Measurements from ENCODE around the gene ONECUT2. TPM values are rescaled to one million over a fixed set of nuclear protein-coding genes. Genes with fewer than 3 reads are reported as not detected.

ONECUT2 gene
- total and polyA plus RNA-seq, 2 donors from 2014 or later: 0.02 to 0.22 TPM

DNA sequence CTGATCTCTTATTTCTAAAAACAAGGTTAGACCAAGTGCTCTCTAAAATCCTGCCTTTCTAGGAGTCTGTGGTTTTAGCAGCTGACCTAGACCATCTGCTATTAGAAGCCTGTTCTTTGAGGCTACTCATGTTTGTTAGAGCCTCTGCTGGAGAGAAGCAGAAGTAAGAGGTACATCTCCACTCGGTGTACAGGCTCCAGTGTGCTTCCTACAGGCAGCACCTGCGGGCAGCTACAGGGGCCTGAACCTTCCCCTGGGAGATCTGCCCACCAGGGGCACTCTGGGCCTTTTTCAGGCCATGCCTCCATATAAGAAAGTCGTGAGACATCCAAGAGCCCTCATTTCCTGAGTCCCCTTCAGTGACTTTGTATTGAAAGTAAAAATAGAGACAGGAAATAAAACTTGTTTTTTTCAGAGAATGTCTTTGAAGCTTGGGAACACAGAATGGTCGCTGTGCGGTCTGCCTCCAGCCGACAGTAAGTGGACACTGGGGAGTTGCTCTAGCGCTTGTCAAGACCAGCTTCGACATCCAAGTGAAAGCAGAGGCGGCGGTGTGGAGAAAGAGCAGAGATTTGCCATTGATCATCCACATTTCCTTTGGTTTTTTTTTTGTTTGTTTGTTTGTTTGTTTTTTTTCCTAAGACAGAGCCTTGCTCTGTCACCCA, 31.7 kb downstream of the ONECUT2 start:
- Histone ChIP-seq H3K4me3 (ENCODE audit: low read length in 3 of 3) (no peak overlapping the region), H3K27me3 (ENCODE audit: control insufficient read depth, insufficient read depth, low read length) (no peaks in the 10 kb centered on the region), H3K36me3 (ENCODE audit: control insufficient read depth in 2 of 3, insufficient read depth in 3 of 3, low read length in 3 of 3) (no peaks in the 10 kb centered on the region), H3K4me1 (ENCODE audit: control insufficient read depth in 2 of 3, insufficient read depth in 2 of 3, low read depth in 1 of 3, low read length in 3 of 3) (no peaks in the 10 kb centered on the region), H3K27ac (ENCODE audit: low read depth in 2 of 2, low read length in 2 of 2) (no peak overlapping the region), H3K9ac (ENCODE audit: low read length in 3 of 3) (no peak overlapping the region), H3K9me3 (ENCODE audit: control insufficient read depth in 2 of 3, insufficient read depth in 1 of 3, low read length in 3 of 3) (no peaks in the 10 kb centered on the region)
- no peak for FAIRE-seq
- TF ChIP-seq, protein P1, sequence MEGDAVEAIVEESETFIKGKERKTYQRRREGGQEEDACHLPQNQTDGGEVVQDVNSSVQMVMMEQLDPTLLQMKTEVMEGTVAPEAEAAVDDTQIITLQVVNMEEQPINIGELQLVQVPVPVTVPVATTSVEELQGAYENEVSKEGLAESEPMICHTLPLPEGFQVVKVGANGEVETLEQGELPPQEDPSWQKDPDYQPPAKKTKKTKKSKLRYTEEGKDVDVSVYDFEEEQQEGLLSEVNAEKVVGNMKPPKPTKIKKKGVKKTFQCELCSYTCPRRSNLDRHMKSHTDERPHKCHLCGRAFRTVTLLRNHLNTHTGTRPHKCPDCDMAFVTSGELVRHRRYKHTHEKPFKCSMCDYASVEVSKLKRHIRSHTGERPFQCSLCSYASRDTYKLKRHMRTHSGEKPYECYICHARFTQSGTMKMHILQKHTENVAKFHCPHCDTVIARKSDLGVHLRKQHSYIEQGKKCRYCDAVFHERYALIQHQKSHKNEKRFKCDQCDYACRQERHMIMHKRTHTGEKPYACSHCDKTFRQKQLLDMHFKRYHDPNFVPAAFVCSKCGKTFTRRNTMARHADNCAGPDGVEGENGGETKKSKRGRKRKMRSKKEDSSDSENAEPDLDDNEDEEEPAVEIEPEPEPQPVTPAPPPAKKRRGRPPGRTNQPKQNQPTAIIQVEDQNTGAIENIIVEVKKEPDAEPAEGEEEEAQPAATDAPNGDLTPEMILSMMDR (IDR thresholded peaks at IDR 0.05; ENCODE audit: borderline replicate concordance, extremely low read depth, insufficient read depth): no peak
- intact Hi-C loops (cut with DNase I): no loop called here
- DNase-seq: peak in 1 of 5 donors; percentile 43

DNA sequence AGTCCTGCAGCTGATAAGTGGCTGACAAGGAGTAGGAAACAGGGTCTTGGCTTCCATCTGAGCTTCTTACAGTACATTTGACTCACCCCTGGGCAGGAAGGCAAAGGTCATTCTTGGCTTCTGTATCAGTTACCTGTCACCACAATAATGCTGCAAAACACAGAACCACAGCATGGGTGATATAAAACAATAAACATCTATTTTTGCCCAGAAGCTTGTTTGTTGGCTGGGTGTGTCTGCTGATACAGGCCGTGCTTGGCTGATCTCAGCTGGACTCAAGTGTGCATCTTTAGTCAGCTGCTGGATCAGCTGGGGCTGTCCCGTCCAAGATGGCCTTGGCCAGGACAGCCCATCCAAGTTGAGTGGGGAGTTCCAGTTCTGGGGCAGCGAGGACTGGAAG, 34.7 kb downstream of the ONECUT2 start:
- FAIRE-seq: no peak
- Histone ChIP-seq H3K27ac (ENCODE audit: low read depth in 2 of 2, low read length in 2 of 2) (no peak overlapping the region), H3K27me3 (ENCODE audit: control insufficient read depth, insufficient read depth, low read length) (no peaks in the 10 kb centered on the region), H3K4me1 (ENCODE audit: control insufficient read depth in 2 of 3, insufficient read depth in 2 of 3, low read depth in 1 of 3, low read length in 3 of 3) (no peaks in the 10 kb centered on the region), H3K9me3 (ENCODE audit: control insufficient read depth in 2 of 3, insufficient read depth in 1 of 3, low read length in 3 of 3) (no peaks in the 10 kb centered on the region), H3K36me3 (ENCODE audit: control insufficient read depth in 2 of 3, insufficient read depth in 3 of 3, low read length in 3 of 3) (no peaks in the 10 kb centered on the region), H3K4me3 (ENCODE audit: low read length in 3 of 3) (no peak overlapping the region), H3K9ac (ENCODE audit: low read length in 3 of 3) (no peak overlapping the region)
- intact Hi-C loops (cut with DNase I): no loop called here
- TF ChIP-seq, protein P1 (IDR thresholded peaks at IDR 0.05; ENCODE audit: borderline replicate concordance, extremely low read depth, insufficient read depth): no peak
- DNase-seq: no peak

DNA sequence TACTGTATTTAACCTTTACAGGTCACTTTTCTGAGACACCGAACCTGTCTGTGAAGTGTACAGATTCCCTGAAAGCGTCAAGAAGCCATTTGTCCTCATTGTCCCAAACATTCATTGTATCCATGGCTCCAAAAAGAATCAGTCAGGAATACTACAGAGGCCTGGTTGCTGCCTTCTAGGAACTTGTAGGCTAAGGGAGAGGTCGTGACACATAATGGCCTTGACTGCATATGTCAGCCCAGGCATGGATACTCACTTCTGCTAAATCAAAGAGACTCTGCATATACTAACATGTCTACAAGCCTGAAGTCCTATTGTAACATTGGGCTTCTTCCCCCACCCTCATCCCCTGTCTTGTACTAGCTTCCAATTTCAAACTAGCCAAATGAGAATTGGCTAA, 40.2 kb downstream of the ONECUT2 start:
- H3K4me3 ChIP-seq (ENCODE audit: low read length in 3 of 3): no peak overlapping the region
- H3K4me1 ChIP-seq (ENCODE audit: control insufficient read depth in 2 of 3, insufficient read depth in 2 of 3, low read depth in 1 of 3, low read length in 3 of 3): no peaks in the 10 kb centered on the region
- intact Hi-C loops (cut with DNase I): no loop called here
- no peak for DNase-seq
- no peaks in the 10 kb centered on the region for H3K9me3 ChIP-seq (ENCODE audit: control insufficient read depth in 2 of 3, insufficient read depth in 1 of 3, low read length in 3 of 3)
- H3K36me3 ChIP-seq (ENCODE audit: control insufficient read depth in 2 of 3, insufficient read depth in 3 of 3, low read length in 3 of 3): no peaks in the 10 kb centered on the region
- no peak overlapping the region for H3K27ac ChIP-seq (ENCODE audit: low read depth in 2 of 2, low read length in 2 of 2)
- TF ChIP-seq, protein P1 (IDR thresholded peaks at IDR 0.05; ENCODE audit: borderline replicate concordance, extremely low read depth, insufficient read depth): no peak
- no peak overlapping the region for H3K9ac ChIP-seq (ENCODE audit: low read length in 3 of 3)
- H3K27me3 ChIP-seq (ENCODE audit: control insufficient read depth, insufficient read depth, low read length): no peaks in the 10 kb centered on the region
- no peak for FAIRE-seq

DNA sequence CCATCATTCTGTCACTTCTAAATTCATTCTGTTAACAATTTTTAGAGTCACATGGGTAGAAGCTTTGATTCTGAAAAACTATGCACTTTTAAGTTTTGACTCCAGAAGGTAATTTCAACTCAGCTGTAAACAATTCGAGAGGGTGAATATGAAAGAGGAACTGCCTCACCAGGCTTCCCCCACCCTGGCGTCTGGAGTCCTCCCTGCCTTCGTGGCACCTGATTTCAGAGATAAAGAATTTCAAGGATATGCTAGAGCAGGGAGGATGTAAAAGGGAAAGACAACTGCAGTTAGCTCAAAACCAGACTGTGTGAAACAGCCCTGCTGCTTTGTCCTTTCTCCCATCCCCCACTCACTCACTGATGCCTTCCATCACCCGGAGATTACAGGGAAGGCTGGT, 40.7 kb downstream of the ONECUT2 start:
- Histone ChIP-seq H3K4me1 (ENCODE audit: control insufficient read depth in 2 of 3, insufficient read depth in 2 of 3, low read depth in 1 of 3, low read length in 3 of 3) (no peaks in the 10 kb centered on the region), H3K36me3 (ENCODE audit: control insufficient read depth in 2 of 3, insufficient read depth in 3 of 3, low read length in 3 of 3) (no peaks in the 10 kb centered on the region), H3K27ac (ENCODE audit: low read depth in 2 of 2, low read length in 2 of 2) (no peak overlapping the region), H3K9ac (ENCODE audit: low read length in 3 of 3) (no peak overlapping the region), H3K9me3 (ENCODE audit: control insufficient read depth in 2 of 3, insufficient read depth in 1 of 3, low read length in 3 of 3) (no peaks in the 10 kb centered on the region), H3K27me3 (ENCODE audit: control insufficient read depth, insufficient read depth, low read length) (no peaks in the 10 kb centered on the region), H3K4me3 (ENCODE audit: low read length in 3 of 3) (no peak overlapping the region)
- TF ChIP-seq, protein P1 (IDR thresholded peaks at IDR 0.05; ENCODE audit: borderline replicate concordance, extremely low read depth, insufficient read depth): no peak
- DNase-seq: no peak
- no peak for FAIRE-seq
- intact Hi-C loops (cut with DNase I): no loop called here
